ENCODE data around the gene ZNF653.
A peak's percentile ranks its signal among the peaks of the same experiment; 100 is the strongest.

Gene ZNF653

GRCh38 chr19:11549386-11549953, 43.8 kb upstream of the ZNF653 start:
- no peak overlapping the region for H3K4me3 ChIP-seq (ENCODE audit: low read depth, low read length)
- DNase-seq (ENCODE audit: low read depth): no peak
- TF ChIP-seq CTCF (IDR thresholded peaks at IDR 0.05; ENCODE audit: insufficient read depth, low read depth, low read length, missing control alignments): no peak

- TF ChIP-seq CTCF (IDR thresholded peaks at IDR 0.05; ENCODE audit: insufficient read depth, low read depth, low read length, missing control alignments): no peak
- no peak for DNase-seq (ENCODE audit: low read depth)
Measured at GRCh38 chr19:11547929-11548700, 42.5 kb upstream of the ZNF653 start.

GRCh38 chr19:11541238-11541637, 35.6 kb upstream of the ZNF653 start:
- H3K4me3 ChIP-seq (ENCODE audit: low read depth, low read length): no peak overlapping the region
- no peak for TF ChIP-seq CTCF (IDR thresholded peaks at IDR 0.05; ENCODE audit: insufficient read depth, low read depth, low read length, missing control alignments)
- DNase-seq (ENCODE audit: low read depth): peak; percentile 72

More at GRCh38 chr19:11547929-11548700, 42.5 kb upstream of the ZNF653 start:
- H3K4me3 ChIP-seq (ENCODE audit: low read depth, low read length): no peak overlapping the region

GRCh38 chr19:11540645-11541044, 35.0 kb upstream of the ZNF653 start:
- no peak for DNase-seq (ENCODE audit: low read depth)
- H3K4me3 ChIP-seq (ENCODE audit: low read depth, low read length): no peak overlapping the region
- TF ChIP-seq CTCF (IDR thresholded peaks at IDR 0.05; ENCODE audit: insufficient read depth, low read depth, low read length, missing control alignments): no peak

GRCh38 chr19:11539495-11540365, 34.1 kb upstream of the ZNF653 start:
- DNase-seq (ENCODE audit: low read depth): no peak
- no peak for TF ChIP-seq CTCF (IDR thresholded peaks at IDR 0.05; ENCODE audit: insufficient read depth, low read depth, low read length, missing control alignments)
- no peak overlapping the region for H3K4me3 ChIP-seq (ENCODE audit: low read depth, low read length)

DNA sequence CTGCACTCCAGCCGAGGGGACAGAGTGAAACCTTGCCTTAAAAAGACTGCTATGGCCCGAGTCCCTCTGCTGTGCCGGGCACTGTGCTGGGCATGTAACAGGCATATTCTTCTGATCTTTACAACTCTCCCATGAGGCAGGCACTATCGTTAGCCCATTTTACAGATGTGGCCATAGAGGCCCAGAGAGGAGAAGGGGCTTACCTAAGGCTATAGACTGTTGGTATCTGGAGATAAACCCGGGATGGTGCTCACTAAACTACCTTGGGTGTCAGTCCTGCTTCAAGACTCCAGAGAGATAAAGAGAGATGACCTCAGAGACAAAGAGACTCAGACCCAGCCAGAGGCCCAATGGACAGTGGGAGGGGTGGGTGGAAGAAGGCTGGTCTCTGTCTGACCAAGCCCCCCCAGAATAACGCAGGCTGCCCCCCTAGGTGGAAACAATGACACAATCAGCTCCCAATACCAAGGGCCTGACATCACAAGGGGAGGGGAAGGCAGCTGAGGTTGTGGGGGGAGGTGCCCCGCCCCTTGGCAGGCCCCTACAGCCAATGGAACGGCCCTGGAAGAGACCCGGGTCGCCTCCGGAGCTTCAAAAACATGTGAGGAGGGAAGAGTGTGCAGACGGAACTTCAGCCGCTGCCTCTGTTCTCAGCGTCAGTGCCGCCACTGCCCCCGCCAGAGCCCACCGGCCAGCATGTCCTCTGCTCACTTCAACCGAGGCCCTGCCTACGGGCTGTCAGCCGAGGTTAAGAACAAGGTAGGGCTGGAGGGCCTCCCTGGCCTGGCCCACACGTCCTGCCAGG, 32.8 kb upstream of the ZNF653 start, which contains the start of gene CNN1:
Gene CNN1 (plus strand): TSS at position 620 of the 805 bp plus-strand sequence. CDS start 77 bp downstream, at position 697.
- DNase-seq (ENCODE audit: low read depth): no peak
- no peak within 1 kb of the TSS for H3K4me3 ChIP-seq (ENCODE audit: low read depth, low read length)
- no peak for TF ChIP-seq CTCF (IDR thresholded peaks at IDR 0.05; ENCODE audit: insufficient read depth, low read depth, low read length, missing control alignments)

Data from GM12865 (cell line).